Stimulated activated CD8-positive, alpha-beta memory T cell treated with anti-CD3 and anti-CD28 coated beads, Interleukin-7, amount 100 ng/mL, for 1 hour (primary cell): ENCODE results near the gene TBRG4.
"Not testable (repeated sequence)": the region's sequence is repeated elsewhere in the genome, so short reads cannot be mapped to it uniquely, and the experiment has no call there.

ENCODE experiments used
- DNase-seq, 2 donors: peaks; one replicate each; pipeline ENCODE4 v3.0.0-alpha.2; 2020; ENCODE audit warnings: low read depth in 2 of 2

The TBRG4 gene

DNA sequence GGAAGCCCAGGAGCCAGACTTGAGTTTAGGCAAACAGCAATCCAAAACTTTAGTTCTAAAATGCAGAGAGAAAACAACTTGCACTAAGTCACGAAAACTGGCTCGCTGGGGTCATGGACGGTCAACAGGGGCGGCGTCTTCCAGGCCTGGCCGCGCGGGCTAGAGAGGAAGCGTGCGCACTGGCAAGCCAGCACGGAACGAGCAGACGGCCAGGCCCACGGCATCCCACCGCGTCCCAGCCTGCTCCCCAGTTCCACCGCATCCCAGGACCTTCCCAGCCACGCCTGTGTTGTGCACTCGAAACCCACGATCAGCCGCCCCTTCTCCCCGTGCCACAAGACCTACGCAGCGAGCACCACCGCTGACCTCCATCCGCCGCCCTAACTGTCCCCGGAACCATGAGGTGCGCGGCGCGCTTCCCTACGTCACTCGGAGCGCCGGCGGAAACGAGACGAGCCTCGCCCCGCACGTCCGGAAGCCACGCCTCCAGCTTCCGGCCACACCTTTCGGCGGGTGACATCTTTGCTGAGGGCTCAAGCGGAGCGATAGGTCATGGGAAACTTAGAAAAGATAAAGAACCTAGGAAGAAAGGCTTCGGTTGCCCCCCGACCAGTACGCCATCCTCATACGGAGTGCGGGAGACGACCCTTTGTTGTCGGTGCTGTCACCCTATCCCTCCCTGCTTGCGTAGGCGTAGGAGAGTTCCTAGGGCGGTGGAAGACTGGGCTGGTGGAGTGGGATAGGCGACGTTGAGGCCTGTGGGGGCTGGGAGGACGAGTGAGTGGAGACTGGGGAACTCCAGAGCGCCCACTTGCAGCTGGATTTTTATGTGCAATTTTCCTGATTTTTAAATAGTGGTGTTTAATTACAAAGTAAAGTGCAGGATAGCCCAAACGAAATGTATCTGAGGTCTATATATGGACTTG is at the start of gene TBRG4:
TBRG4 (minus strand) TSS at position 400 of the 926 bp plus-strand sequence. CDS start 2,460 bp downstream, outside the sequence.
- peak; percentile 84 to 92 for DNase-seq

DNA sequence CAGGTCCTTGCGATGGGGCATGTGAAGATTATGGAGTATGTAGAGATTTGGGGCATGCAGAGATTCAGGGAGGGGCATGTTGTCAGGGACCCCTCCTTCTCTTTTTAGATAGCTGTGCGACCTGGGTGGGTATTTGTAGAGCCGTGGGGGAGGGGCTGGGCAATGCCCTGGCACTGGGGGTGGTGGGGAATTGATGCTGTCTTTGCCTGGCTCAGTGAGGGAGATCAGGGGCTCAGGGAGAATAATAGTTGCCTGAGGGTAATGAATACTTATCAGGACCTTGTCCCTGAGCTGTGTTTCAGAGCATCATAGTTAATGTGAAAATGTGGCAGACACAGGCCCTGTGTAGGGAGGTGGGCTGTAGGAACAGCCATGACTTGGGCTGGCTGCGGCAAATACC is 49.6 kb upstream of the TBRG4 start:
- no peak for DNase-seq

DNA sequence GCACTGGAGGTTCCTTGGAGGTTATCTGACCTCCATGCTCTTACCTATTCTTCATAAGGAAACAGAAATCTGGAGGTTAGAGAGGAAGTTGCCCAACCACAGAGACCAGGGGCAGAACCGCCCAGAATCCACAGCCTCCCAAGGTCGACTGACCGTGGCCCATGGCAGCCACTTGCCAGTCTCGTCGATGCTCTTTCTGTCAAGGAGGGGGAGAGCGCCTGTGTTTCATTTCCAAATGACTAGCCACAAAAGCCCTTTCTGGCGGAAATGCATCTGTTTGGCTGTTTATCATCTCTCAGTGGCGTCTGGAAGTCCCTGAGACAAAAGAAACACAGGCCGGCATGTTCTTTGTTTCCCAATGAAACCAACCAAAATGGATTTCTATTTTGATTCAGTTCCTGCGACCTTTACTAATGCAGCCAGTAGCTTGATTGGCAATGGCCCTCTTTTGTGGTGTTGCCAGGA is 49.0 kb upstream of the TBRG4 start:
- no peak for DNase-seq

DNA sequence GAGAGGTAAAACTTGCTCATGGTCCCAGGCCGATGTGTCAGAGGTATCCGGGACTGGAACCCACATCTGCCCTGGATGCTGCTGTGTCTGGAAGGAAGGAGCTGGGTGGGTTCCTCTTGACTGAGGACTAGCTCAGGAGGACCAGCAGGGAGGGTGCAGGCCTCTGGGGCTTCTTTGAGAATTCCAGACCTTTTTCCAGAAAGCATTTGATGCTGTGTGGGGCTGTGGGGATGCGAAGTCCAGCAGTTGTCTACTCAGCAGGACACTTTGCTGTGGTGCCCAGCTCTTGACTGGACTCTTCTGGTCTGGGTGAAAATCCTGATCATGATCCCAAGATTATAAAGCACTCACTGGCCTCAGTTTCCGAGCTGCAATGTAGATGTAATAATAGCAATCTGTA is 47.8 kb upstream of the TBRG4 start:
- DNase-seq, result no peak

DNA sequence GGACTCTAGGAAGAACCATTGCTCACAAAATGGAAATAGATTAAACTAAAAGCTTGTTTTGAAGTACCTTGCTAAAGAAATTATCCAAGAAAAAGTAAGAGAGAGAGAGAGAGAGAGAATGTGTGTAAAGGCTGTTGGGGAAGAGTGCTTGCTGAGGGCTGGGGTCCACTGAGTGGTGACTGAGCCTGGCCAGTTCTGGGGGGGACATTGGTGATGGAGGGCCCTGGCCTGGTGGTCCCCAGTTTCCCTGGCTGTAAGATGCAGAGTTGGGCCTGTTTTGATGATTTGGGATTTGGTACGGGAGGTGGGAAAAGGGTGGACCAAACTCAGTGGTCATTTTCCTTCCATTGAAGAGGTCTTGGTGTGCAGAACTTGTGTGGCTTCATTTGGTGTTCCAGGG is 47.0 kb upstream of the TBRG4 start:
- DNase-seq, result no peak

DNA sequence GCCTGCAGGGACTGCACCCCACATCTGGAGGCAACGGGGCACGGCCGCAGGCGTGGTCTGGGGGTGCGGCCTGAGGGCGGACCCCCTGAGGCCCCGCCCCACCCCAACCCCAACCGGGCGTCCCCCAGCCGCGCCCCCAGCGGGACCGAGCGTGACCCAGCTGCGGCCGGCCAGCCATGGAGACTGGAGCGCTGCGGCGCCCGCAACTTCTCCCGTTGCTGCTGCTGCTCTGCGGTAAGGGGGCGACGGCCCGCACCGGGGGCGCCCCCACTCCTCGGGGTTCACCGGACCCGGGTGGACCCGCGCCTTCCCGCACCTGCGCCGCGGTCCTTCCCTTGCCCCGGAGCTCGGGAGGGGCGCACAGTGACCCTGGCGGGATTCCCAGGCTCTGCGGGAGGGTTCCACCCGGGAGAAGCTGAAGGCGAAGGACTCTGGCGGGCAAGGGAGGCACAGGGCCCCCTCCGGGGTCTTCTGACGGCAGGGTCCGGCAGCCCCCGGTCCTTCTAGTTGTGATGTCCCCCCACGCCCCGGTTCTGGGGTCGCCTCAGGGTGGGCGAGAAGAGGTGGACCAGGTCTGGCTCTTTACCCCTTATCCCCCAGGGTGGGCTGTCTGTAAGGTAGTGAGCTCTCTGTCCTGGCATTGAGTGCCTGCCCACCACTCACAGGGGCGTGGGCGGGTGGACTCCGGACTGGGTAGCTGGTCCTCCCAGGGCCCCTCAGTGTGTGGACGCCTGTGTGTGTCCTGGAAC is 46.3 kb upstream of the TBRG4 start, which contains the start of gene RAMP3:
RAMP3 (plus strand) TSS at position 139 of the 749 bp plus-strand sequence; CDS start at position 177, 38 bp downstream.
- no peak for DNase-seq

DNA sequence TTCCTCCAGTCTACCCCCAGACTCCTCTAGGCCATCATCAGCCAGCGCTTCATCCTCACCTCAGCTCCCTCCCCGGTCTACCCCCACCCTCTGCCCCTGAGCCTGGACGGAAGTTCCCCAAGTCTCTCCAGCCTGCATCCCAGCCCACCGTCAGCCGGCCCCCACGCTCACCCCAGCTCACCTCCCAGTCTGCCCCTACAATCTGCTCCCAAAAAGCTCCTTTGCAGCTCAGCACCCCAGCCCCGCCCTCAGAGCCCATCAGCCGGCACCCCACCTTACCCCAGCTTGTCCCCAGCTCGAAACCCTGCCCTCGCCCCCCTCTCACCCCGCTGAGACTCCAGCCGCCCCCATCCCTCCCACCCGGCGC is 45.8 kb upstream of the TBRG4 start:
- DNase-seq, result no peak

DNA sequence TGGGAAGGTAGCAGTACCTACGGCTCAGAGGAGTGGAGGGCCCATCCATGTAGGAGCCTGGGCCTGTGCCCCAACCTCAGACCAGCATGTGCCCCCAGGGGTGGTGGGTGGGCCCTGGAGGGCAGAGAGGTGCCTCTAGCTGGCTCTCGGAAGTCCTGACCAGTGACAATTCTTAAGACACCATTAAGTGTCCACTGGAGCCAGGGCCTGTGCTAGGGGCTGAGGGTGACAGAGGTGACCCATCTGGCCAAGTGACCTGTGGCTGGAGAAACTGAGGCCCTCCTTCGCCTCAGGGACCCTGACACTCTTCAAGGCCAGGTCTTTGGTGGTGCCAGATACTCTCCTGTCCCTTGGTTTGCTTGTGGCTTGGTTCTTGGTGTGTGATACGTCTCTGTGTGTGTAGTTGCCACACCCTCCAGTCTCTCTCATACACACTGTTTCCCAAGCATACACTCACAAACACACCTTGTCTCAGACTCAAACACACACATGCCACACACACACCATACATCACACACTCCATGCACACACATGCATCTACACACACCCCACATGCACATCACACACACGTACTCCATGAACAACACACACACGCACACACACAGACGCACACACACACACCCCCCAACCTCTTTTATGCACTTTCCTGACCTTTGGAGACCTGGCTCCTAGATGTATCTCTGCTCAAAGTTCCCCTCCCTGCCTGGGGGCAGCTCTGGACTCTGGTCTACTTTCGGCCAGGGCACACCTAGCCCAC is 45.2 kb upstream of the TBRG4 start:
- no peak for DNase-seq

DNA sequence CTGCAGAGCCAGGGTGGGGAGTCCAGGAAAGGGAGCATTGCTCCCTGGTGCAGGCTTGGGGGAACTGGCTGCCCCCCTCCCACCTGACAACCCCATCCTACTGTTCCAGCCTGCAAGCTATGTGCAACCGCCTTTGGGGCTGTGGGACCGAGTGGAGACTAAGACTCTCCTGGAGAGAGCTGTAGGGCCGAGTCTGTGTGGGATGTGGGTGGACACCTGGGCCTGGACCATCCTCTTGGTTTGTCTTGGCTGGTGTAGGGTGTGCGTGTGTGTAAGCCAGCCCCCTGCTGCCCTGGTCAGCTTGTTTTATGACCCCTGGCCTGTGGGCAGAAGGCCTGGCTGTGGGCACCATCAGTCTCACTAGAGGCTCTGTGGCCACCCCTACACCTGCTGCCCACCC is 44.4 kb upstream of the TBRG4 start:
- DNase-seq, result no peak

GRCh38 chr7:45155357-45155900 is 43.9 kb upstream of the TBRG4 start:
- no peak for DNase-seq

DNA sequence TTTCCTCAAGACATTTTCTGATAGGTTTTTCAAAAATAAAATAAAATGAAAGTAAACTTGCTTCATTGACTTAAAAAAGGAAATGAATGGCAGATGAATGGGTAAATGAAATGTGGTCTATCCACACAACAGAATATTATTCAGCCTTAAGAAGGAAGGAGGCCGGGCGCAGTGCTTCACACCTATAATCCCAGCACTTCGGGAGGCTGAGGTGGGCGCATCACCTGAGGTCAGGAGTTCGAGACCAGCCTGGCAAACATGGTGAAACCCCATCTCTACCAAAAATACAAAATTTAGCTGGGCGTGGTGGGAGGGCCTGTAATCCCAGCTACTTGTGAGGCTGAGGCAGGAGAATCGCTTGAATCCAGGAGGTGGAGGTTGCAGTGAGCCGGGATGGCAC is 42.4 kb upstream of the TBRG4 start:
- not testable (repeated sequence) for DNase-seq

DNA sequence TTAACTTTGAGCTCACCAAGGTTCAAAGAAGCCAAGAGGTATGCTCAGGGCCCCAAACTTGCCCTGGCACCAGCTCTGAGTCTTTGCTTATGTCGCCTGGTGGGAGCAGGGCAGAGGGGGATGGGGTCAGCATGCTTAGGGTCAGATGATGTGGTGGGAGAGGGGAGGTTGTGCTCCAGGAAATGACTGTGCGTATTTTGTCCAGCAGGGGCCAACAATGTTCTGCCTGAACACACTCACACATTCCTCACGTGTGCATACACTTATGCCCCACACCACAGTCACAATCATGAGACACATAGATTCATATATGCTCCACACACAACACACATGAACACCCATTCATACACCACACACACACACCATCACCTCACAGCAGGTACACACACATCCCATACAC is 41.7 kb upstream of the TBRG4 start:
- no peak for DNase-seq

DNA sequence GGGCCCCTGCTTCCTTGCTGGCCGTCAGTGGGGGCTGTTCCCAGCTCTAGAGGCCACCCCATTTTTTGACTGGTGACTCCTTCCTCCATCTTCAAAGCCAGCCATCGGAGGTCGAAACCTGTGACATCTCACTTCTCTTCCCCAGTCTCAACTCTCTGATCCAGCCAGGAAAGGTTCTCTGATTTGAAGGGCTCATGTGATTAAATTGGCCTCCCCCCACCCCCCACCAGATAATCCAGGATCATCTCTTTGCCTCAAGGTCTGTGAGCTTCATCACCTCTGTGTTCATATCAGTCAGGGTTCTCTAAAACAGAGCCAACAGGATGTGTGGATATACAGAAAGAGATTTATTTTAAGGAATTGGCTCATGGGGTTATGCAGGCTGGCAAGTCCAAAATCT is 40.5 kb upstream of the TBRG4 start:
- no peak for DNase-seq

DNA sequence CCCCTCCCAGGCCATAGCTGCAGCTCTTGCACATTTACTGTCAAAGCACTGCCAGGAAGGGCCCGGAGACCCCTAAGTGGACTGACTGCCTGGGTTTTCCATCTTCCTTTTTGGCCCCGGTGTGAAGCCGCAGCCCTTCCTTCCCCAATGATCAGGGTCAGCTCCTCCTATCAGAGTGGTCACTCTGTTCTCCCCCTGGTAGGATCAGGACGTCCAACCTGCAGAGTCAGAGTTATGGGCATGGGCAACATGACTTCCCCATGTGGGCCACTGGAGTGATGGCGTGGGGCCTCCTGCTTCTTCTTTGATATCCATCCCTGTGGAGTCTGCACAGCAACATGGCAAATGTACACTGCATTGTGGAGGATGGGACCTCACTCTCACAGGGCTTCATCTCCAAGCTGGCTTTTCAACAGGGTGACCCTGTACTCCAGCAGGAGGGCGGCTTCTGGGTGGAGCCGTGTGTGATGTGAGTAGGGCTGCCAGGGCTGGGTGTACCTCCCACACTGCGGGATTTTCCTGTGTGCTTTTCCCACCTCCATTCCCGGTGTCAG is 39.7 kb upstream of the TBRG4 start:
- no peak for DNase-seq

- DNase-seq, result no peak
Measured at GRCh38 chr7:45150199-45150598, 38.7 kb upstream of the TBRG4 start.

GRCh38 chr7:45149606-45150005 is 38.1 kb upstream of the TBRG4 start:
- no peak for DNase-seq

DNA sequence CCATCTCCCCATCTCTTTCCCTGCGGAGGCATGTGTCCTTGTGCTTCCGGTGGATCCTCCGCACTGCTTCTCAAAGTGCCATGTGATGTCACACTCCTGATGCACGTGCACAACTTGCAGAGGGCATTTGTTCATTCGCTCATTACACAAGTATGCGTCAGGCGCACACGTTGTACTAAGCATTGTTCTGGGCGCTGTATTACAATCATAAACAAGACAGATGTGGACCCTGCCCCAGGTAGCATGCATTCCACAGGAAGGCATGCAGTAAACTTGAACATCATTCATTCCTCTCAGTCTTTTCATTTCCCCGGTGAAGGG is 37.1 kb upstream of the TBRG4 start:
- no peak for DNase-seq

DNA sequence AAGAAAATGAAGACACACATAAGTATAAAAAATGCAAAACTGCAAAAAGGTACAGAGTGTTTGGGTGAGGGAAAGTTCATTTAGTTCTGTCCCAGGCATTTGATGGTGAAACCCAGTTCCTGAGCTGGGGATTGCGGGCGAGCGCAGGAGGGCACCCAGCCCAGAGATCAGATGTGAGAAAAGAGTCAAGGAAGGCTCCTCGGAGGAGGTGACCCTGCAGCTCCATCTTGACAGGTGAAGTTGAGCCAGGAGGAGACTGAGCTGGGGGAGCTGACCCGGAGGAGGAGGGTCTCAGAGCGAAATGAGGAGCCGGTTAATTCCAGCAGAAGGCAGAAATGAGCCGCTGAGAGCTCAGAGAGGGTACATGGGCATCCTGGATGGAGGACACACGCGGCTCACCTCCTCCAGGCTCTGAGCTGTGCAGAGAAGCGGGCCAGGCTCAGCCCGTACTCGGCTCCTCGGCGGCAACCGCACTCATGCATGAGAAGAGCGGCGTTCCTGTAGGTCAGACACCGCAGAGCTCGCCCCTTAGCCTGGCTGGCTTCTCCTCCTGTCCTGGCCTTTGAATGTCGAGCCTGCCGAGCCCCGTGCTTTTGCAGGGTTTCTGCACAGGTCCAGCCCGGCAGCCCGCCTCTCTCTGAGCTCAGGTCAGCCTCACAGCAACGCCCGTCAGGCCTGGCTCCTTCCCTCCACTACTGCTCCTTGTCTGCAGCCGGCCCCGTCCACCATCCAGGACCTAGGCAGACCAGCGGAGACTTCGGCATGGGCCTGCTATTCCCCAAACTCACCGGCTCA is 36.6 kb upstream of the TBRG4 start:
- DNase-seq, result no peak

DNA sequence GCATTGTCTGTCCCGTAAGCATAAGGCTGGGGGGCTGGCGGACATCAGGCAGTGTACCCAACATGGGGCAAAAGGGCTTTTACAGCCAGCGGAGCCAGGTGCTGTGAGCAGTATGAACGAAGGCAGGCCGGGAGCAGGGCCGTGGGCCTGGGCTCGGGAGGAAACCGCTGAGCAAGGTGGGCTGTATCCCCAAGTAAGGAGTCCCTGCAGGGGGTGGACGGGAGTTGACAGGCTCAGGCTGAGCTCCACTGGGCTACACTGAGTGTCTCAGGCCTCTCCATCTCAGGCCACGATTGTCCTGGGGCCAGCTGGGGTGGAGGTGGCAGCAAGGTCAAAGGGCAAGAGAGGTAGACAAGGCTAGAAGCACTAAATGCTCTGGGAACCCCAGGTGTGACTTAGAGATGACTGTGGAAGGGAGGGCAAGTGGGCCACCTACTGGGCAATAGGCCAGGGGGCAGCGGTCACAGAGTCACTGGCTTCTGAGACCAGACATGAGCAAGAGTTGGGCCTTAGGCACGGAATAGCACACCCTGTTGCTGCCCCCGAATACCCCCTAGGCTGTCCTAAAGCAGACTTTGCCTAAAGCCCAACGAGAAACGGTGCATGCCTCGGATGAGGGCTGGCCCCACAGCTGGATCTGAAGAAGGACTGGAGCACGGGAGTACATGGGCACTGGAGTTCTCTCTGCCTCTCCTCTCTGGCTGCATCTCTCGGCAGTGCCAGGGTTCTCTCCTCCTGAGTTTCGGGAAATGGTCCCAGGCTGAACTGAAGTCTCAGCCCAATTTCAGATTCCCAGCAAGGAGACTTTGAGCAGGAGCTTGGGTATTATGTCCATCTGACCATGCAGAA is 35.3 kb upstream of the TBRG4 start:
- DNase-seq, result no peak

- DNase-seq, result no peak
Measured at GRCh38 chr7:45145881-45146280, 34.4 kb upstream of the TBRG4 start.
